HG03575 (cell line): ENCODE measurements around the gene ARRDC4.

Experiments used
- ATAC-seq: cut with Tn5 transposase; IDR thresholded peaks from one replicate; pipeline ENCODE4 v1.9.1; 2021; ENCODE audit not compliant: unreplicated experiment, insufficient number of reproducible peaks, low FRiP score; ENCODE audit errors: extremely low read depth

ARRDC4 gene

GRCh38 chr15:97993310-97993738, 32.8 kb downstream of the ARRDC4 start:
- no peak for ATAC-seq

DNA sequence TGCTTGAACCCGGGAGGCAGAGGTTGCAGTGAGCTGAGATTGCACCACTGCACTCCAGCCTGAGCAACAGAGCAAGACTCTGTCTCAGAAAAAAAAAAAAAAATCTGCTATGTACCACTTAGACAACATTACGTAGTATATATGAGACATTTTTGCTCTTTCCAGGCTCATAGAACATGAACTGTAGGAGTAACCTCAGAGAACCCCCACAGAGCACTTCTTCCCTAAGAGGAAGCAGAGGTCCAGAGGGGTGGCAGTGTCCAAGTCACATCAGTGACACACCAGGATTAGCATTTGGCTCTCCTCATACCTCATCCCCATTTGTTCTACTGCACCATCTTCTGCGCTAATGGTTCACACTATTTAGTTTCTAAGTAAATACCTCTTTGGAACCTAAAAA, 33.7 kb downstream of the ARRDC4 start:
- ATAC-seq, result no peak

DNA sequence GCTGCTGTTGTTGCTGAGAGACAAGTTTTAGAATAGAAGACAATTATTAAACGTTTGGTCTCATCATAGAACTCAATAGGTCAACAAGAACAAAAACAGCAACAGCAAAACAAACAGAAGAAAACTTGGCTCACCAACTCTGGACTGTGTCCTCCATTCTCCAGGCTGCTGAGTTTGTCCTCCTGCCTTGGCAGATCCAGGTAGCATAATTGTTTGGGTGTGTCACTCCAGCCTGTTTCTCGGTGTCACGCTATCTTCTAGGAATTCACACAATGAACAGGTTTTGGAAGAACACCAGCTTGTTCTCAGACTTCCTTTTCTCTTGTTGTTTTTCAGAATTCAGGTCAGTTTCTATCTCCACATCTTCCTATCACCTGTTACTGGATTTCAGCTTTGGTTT, 34.7 kb downstream of the ARRDC4 start:
- no peak for ATAC-seq

- no peak for ATAC-seq
Observed at GRCh38 chr15:97995881-97996603, 35.5 kb downstream of the ARRDC4 start.

GRCh38 chr15:97998307-97999071, 38.0 kb downstream of the ARRDC4 start:
- ATAC-seq, result no peak

GRCh38 chr15:98000249-98001203, 40.0 kb downstream of the ARRDC4 start:
- no peak for ATAC-seq

DNA sequence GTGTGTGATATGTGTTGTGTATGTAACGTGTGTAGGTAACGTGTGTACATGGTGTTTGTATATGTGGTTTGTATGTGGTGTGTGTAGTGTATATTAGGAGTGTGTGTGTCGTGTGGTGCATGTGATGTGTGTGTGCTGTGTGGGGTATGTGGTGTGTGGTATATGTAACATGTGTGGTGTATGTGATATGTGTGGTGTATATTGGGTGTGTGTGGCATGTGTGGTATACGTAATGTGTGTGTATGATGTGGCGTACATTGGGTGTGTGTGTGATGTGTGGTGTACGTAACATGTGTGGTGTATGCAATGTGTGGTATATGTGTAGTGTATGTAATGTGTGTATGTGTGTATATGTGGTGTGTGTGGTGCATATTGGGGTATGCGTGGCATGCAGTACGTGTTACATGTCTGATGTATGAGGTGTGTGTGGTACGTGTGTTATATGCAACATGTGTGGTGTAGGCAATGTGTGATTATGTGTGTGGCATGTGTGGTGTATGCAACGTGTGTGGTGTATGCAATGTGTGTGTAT, 41.2 kb downstream of the ARRDC4 start:
- ATAC-seq, result no peak

DNA sequence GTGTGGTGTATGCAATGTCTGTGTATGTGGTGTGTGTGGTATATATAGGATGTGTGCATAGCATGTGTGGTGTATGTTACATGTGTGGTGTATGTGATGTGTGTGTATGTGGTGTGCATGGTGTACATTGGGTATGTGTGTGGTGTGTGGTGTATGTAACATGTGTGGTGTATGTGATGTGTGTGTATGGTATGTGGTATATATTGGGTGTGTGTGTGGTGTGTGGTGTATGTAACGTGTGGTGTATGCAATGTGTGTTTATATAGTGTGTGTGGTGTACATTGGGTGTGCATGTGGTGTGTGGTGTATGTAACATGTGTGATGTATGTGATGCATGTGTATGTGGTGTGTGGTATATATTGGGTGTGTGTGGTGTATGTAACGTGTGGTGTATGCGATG, 41.9 kb downstream of the ARRDC4 start:
- no peak for ATAC-seq

DNA sequence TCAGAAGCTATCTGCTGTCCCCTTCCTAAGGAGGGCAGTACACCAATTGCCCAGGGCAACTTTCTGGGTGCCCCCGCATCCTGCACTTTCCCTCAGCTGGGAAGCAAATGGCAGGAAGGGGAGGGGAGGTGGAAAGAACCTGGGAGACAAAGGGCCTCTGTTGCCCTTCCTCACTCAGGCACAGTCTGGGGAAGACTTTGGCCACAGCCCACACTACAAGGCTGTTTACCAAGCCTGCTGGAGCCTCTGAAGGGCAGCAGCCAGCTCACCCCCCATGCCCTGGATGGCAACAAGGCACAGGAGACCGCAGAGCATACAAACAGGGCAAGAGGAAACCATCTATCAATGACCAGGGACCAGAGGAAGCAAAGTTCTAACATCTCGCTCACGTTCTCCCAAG, 42.4 kb downstream of the ARRDC4 start:
- ATAC-seq, result no peak

DNA sequence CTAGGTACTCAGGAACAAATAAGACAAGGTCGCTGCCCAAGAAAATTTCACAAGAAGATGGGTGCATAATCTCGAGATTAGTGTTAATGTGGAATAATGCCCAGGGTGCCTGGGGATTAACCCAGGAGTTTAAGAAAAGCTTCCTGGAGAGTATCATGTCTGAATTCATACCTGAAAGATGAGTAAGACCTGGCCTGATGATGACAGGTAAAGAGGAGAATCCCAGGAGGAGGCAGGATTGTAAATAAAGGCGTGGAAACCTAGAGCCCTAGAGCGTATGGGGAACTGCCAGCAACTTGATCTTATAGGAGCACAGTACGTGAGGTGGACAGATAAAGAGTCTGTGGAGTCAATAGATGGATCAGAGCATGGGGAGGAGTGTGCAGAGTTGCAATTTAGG, 43.0 kb downstream of the ARRDC4 start:
- ATAC-seq, result no peak

DNA sequence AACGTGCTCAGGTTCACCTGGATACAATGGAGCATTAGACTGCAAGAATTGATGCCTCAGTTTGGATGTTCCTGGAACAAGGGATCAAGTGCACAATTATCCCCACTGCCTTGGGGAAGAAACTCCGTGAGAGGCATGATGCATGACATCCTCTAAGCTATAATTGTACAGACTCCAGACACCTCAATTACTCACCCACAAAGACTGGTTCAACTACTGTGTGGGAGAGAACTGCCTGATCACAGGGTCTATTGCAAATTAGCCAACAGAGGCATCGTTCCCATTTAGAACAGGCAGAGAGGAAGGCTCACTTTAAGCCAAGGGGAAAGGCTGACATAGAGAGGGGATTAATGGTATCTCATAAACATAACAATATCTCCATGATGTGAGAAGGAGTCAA, 43.5 kb downstream of the ARRDC4 start:
- no peak for ATAC-seq

GRCh38 chr15:98005659-98006058, 45.2 kb downstream of the ARRDC4 start:
- no peak for ATAC-seq

DNA sequence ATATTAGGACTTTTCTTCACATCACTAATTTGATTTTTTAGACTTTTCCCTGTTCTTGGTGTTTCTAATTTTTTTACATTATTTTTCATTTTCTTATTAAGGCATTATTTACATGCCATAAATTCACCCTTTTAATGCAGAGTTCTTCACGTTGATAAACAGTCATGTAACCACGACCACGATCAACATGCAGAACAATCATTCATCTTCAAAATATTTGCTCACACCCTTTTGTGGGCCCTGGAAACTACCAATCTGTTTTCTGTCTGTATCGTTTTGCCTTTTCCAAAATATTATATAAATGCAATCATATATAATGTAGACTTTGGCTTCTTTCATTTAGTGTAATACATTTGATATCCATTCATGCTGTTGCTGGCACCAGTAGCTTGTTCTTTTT, 48.7 kb downstream of the ARRDC4 start:
- no peak for ATAC-seq

GRCh38 chr15:98009971-98010370, 49.5 kb downstream of the ARRDC4 start:
- no peak for ATAC-seq

DNA sequence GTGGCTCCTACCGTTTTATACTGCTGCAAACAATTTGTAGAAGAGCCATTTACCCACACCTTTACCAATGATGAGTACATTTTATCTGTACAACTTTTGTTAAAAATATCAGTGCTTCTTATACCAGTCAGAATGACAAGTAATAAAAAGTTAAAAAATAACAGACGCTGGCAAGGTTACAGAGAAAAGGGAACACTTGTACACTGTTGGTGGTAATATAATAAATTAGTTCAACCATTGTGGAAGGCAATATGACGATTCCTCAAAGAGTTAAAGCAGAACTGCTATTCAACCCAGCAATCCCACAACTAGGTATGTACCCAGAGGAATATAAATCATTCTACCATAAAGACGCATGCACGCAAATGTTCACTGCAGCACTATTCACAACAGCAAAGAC, 51.9 kb downstream of the ARRDC4 start:
- ATAC-seq, result no peak

DNA sequence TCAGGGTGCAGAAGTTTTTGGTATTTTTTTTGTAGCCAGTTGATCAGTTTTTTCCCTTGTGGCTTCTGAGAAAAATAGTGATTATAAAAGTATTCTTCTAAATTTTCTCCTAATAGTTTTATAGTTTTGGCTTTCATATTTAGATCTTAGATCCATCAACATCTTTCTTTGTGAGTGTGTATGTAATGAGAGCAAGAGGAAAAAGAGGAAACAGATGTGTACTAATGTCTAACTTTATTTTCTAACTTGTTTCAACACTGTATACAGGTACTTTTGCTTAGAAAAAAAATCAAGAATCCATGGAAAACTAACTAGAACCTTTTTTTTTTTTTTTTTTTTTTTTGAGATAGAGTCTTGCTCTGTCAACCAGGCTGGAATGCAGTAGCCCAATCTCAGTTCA, 53.1 kb downstream of the ARRDC4 start:
- ATAC-seq, result no peak

- ATAC-seq, result no peak
Observed at GRCh38 chr15:98017150-98017964, 56.9 kb downstream of the ARRDC4 start.

DNA sequence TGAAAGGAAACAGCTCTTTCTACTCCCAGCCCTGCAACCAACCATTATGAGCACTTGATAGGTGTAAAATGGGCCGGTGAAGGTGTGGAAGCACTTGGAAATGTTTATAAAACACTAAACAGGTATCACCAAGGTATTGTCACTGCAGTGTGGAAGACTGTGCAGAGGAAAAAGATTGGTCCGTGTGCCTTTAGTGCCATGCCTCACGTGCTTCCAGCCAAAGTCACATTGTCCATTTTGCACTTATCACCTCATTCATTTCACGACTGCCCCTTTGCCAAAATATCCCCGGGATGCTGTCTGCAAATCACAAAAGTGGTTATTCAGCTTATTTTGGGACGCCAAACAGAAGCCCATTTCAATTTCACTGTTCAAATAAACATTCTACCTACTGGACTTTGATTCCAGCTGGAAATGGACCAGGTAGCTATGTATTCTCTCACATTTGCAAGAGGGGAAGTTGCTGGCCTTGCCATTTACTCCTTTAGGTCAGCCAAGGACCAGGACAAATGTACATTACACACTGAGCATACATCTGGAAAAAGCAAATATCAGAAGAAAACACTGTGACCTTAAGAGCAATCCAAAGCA, 58.4 kb downstream of the ARRDC4 start:
- no peak for ATAC-seq
